GM21723 (cell line): ENCODE measurements around the gene CFAP74.

ENCODE experiments used
- ATAC-seq: cut with Tn5 transposase; IDR thresholded peaks from one replicate; pipeline ENCODE4 v1.9.1; 2021; ENCODE audit warnings: mild to moderate bottlenecking, moderate library complexity; ENCODE audit not compliant: unreplicated experiment

Gene CFAP74

GRCh38 chr1:1929102-1929638, 74.4 kb downstream of the CFAP74 start:
- no peak for ATAC-seq

GRCh38 chr1:1928231-1929101, 75.1 kb downstream of the CFAP74 start:
- no peak for ATAC-seq

GRCh38 chr1:1927751-1928150, 75.8 kb downstream of the CFAP74 start:
- ATAC-seq = no peak

GRCh38 chr1:1926886-1927660, 76.5 kb downstream of the CFAP74 start:
- ATAC-seq = no peak

- no peak for ATAC-seq
These were observed 77.2 kb downstream of the CFAP74 start for GRCh38 chr1:1926346-1926811.

GRCh38 chr1:1925437-1926345, 77.9 kb downstream of the CFAP74 start:
- ATAC-seq = no peak

GRCh38 chr1:1924849-1925248, 78.7 kb downstream of the CFAP74 start:
- ATAC-seq = no peak

- no peak for ATAC-seq
These were observed 79.2 kb downstream of the CFAP74 start for GRCh38 chr1:1924386-1924785.

- ATAC-seq = no peak
These were observed 80.4 kb downstream of the CFAP74 start for GRCh38 chr1:1922956-1923833.

- no peak for ATAC-seq
These were observed 81.0 kb downstream of the CFAP74 start for GRCh38 chr1:1922702-1922955.

GRCh38 chr1:1921901-1922701, 81.5 kb downstream of the CFAP74 start:
- ATAC-seq = no peak

- no peak for ATAC-seq
These were observed 82.1 kb downstream of the CFAP74 start for GRCh38 chr1:1921459-1921862.

- ATAC-seq = no peak
These were observed 82.8 kb downstream of the CFAP74 start for GRCh38 chr1:1920608-1921458.

- ATAC-seq = no peak
These were observed 83.5 kb downstream of the CFAP74 start for GRCh38 chr1:1920057-1920607.

GRCh38 chr1:1919304-1920056, 84.1 kb downstream of the CFAP74 start:
- peak; percentile 75 for ATAC-seq

GRCh38 chr1:1918901-1919303, 84.7 kb downstream of the CFAP74 start, which contains the start of gene TMEM52:
Gene TMEM52 (minus strand): TSS chr1:1919279. CDS start chr1:1919265, 14 bp downstream.
- peak; percentile 23 for ATAC-seq
